Measurements from ENCODE around the gene FBXO11. TPM values are rescaled to one million over a fixed set of nuclear protein-coding genes. Genes with fewer than 3 reads are reported as not detected.

Gene FBXO11
- total RNA-seq, 1 experiment from 2014 or later: 104 TPM

GRCh38 chr2:47803770-47804169 lies 102.5 kb downstream of the FBXO11 start:
- Histone ChIP-seq H3K79me2 (ENCODE audit: low read length) (peaks cover 57% of the 10 kb centered on the region), H3K9me3 (ENCODE audit: low read length) (no peaks in the 10 kb centered on the region), H3K9ac (ENCODE audit: low read length) (no peak overlapping the region), H3K27me3 (ENCODE audit: low read length) (no peaks in the 10 kb centered on the region), H3K4me1 (ENCODE audit: low read length) (peaks cover 22% of the 10 kb centered on the region), H3K36me3 (ENCODE audit: insufficient read depth, low read length) (peaks cover 94% of the 10 kb centered on the region), H3K4me3 (ENCODE audit: low read length) (no peak overlapping the region), H3K27ac (ENCODE audit: low read length) (no peak overlapping the region), H3K9me2 (replicated peaks; ENCODE audit: insufficient read depth, low read length) (no peaks in the 10 kb centered on the region), H2AFZ (ENCODE audit: low read length) (no peak overlapping the region), H3K4me2 (ENCODE audit: low read depth, low read length, poor library complexity, severe bottlenecking) (no peak overlapping the region), H4K20me1 (ENCODE audit: insufficient read depth, low read depth, low read length) (peaks cover 34% of the 10 kb centered on the region)
- DNase-seq: peak; percentile 68

GRCh38 chr2:47803363-47803762 lies 102.9 kb downstream of the FBXO11 start:
- Histone ChIP-seq H3K79me2 (ENCODE audit: low read length) (peaks cover 57% of the 10 kb centered on the region), H3K9me3 (ENCODE audit: low read length) (no peaks in the 10 kb centered on the region), H3K4me1 (ENCODE audit: low read length) (peaks cover 18% of the 10 kb centered on the region), H3K4me3 (ENCODE audit: low read length) (no peak overlapping the region), H3K27ac (ENCODE audit: low read length) (no peak overlapping the region), H3K9me2 (replicated peaks; ENCODE audit: insufficient read depth, low read length) (no peaks in the 10 kb centered on the region), H2AFZ (ENCODE audit: low read length) (no peak overlapping the region), H3K4me2 (ENCODE audit: low read depth, low read length, poor library complexity, severe bottlenecking) (no peak overlapping the region), H4K20me1 (ENCODE audit: insufficient read depth, low read depth, low read length) (peaks cover 38% of the 10 kb centered on the region), H3K36me3 (ENCODE audit: insufficient read depth, low read length) (peaks cover 94% of the 10 kb centered on the region), H3K9ac (ENCODE audit: low read length) (no peak overlapping the region), H3K27me3 (ENCODE audit: low read length) (no peaks in the 10 kb centered on the region)
- no peak for DNase-seq

- no peak for DNase-seq
- Histone ChIP-seq H3K4me1 (ENCODE audit: low read length) (peaks cover 10% of the 10 kb centered on the region), H3K27me3 (ENCODE audit: low read length) (no peaks in the 10 kb centered on the region)
Observed at GRCh38 chr2:47801118-47801517, 105.2 kb downstream of the FBXO11 start.

GRCh38 chr2:47799031-47799609 lies 107.2 kb downstream of the FBXO11 start:
- peaks cover 49% of the 10 kb centered on the region for H4K20me1 ChIP-seq (ENCODE audit: insufficient read depth, low read depth, low read length)

More at GRCh38 chr2:47801118-47801517, 105.2 kb downstream of the FBXO11 start:
- Histone ChIP-seq H3K4me3 (ENCODE audit: low read length) (no peak overlapping the region), H3K27ac (ENCODE audit: low read length) (no peak overlapping the region), H3K4me2 (ENCODE audit: low read depth, low read length, poor library complexity, severe bottlenecking) (no peak overlapping the region), H3K79me2 (ENCODE audit: low read length) (peaks cover 80% of the 10 kb centered on the region), H3K9me3 (ENCODE audit: low read length) (no peaks in the 10 kb centered on the region), H4K20me1 (ENCODE audit: insufficient read depth, low read depth, low read length) (peaks cover 54% of the 10 kb centered on the region), H3K36me3 (ENCODE audit: insufficient read depth, low read length) (peaks cover 94% of the 10 kb centered on the region), H3K9ac (ENCODE audit: low read length) (no peak overlapping the region), H3K9me2 (replicated peaks; ENCODE audit: insufficient read depth, low read length) (no peaks in the 10 kb centered on the region), H2AFZ (ENCODE audit: low read length) (no peak overlapping the region)

GRCh38 chr2:47798631-47799030 lies 107.7 kb downstream of the FBXO11 start:
- Histone ChIP-seq H3K4me1 (ENCODE audit: low read length) (peaks cover 4% of the 10 kb centered on the region), H3K27me3 (ENCODE audit: low read length) (no peaks in the 10 kb centered on the region), H3K9ac (ENCODE audit: low read length) (no peak overlapping the region), H2AFZ (ENCODE audit: low read length) (no peak overlapping the region), H3K79me2 (ENCODE audit: low read length) (peaks cover 91% of the 10 kb centered on the region), H3K9me2 (replicated peaks; ENCODE audit: insufficient read depth, low read length) (no peaks in the 10 kb centered on the region), H3K27ac (ENCODE audit: low read length) (no peak overlapping the region), H3K9me3 (ENCODE audit: low read length) (no peaks in the 10 kb centered on the region), H3K36me3 (ENCODE audit: insufficient read depth, low read length) (peaks cover 84% of the 10 kb centered on the region), H3K4me2 (ENCODE audit: low read depth, low read length, poor library complexity, severe bottlenecking) (no peak overlapping the region), H4K20me1 (ENCODE audit: insufficient read depth, low read depth, low read length) (peaks cover 47% of the 10 kb centered on the region), H3K4me3 (ENCODE audit: low read length) (no peak overlapping the region)
- no peak for DNase-seq

More at GRCh38 chr2:47799031-47799609, 107.2 kb downstream of the FBXO11 start:
- Histone ChIP-seq H3K4me1 (ENCODE audit: low read length) (peaks cover 9% of the 10 kb centered on the region), H3K27me3 (ENCODE audit: low read length) (no peaks in the 10 kb centered on the region), H3K4me3 (ENCODE audit: low read length) (no peak overlapping the region), H3K79me2 (ENCODE audit: low read length) (peaks cover 89% of the 10 kb centered on the region), H3K36me3 (ENCODE audit: insufficient read depth, low read length) (peaks cover 89% of the 10 kb centered on the region), H3K27ac (ENCODE audit: low read length) (no peak overlapping the region), H3K9ac (ENCODE audit: low read length) (no peak overlapping the region), H3K9me2 (replicated peaks; ENCODE audit: insufficient read depth, low read length) (no peaks in the 10 kb centered on the region), H2AFZ (ENCODE audit: low read length) (no peak overlapping the region), H3K4me2 (ENCODE audit: low read depth, low read length, poor library complexity, severe bottlenecking) (no peak overlapping the region), H3K9me3 (ENCODE audit: low read length) (no peaks in the 10 kb centered on the region)
- DNase-seq: no peak

GRCh38 chr2:47796090-47796697 lies 110.1 kb downstream of the FBXO11 start:
- peaks cover 67% of the 10 kb centered on the region for H3K36me3 ChIP-seq (ENCODE audit: insufficient read depth, low read length)
- no peaks in the 10 kb centered on the region for H3K27me3 ChIP-seq (ENCODE audit: low read length)
- no peak overlapping the region for H3K4me3 ChIP-seq (ENCODE audit: low read length)
- no peak overlapping the region for H3K27ac ChIP-seq (ENCODE audit: low read length)
- H3K79me2 ChIP-seq (ENCODE audit: low read length): peaks cover 93% of the 10 kb centered on the region
- no peaks in the 10 kb centered on the region for H3K4me1 ChIP-seq (ENCODE audit: low read length)
- no peak for DNase-seq
- H3K9ac ChIP-seq (ENCODE audit: low read length): no peak overlapping the region
- no peaks in the 10 kb centered on the region for H3K9me3 ChIP-seq (ENCODE audit: low read length)
- H4K20me1 ChIP-seq (ENCODE audit: insufficient read depth, low read depth, low read length): peaks cover 36% of the 10 kb centered on the region
- no peak overlapping the region for H3K4me2 ChIP-seq (ENCODE audit: low read depth, low read length, poor library complexity, severe bottlenecking)
- H3K9me2 ChIP-seq (replicated peaks; ENCODE audit: insufficient read depth, low read length): no peaks in the 10 kb centered on the region
- no peak overlapping the region for H2AFZ ChIP-seq (ENCODE audit: low read length)

GRCh38 chr2:47785986-47786385 lies 120.3 kb downstream of the FBXO11 start:
- DNase-seq: no peak
- H3K27ac ChIP-seq (ENCODE audit: low read length): no peak overlapping the region

GRCh38 chr2:47784352-47784851 lies 121.9 kb downstream of the FBXO11 start:
- H3K9me3 ChIP-seq (ENCODE audit: low read length): no peaks in the 10 kb centered on the region
- peak overlapping the region; percentile 22; the same call in 1 of the 2 replicates for H3K27ac ChIP-seq (ENCODE audit: low read length)
- H3K4me3 ChIP-seq (ENCODE audit: low read length): peak overlapping the region; percentile 92
- H3K9ac ChIP-seq (ENCODE audit: low read length): peak overlapping the region; percentile 97
- H3K4me2 ChIP-seq (ENCODE audit: low read depth, low read length, poor library complexity, severe bottlenecking): peak overlapping the region; percentile 64
- DNase-seq: no peak
- H2AFZ ChIP-seq (ENCODE audit: low read length): no peak overlapping the region
- peaks cover 35% of the 10 kb centered on the region for H4K20me1 ChIP-seq (ENCODE audit: insufficient read depth, low read depth, low read length)
- H3K79me2 ChIP-seq (ENCODE audit: low read length): peaks cover 62% of the 10 kb centered on the region
- peaks cover 32% of the 10 kb centered on the region for H3K36me3 ChIP-seq (ENCODE audit: insufficient read depth, low read length)
- H3K27me3 ChIP-seq (ENCODE audit: low read length): no peaks in the 10 kb centered on the region
- H3K4me1 ChIP-seq (ENCODE audit: low read length): peaks cover 56% of the 10 kb centered on the region
- H3K9me2 ChIP-seq (replicated peaks; ENCODE audit: insufficient read depth, low read length): no peaks in the 10 kb centered on the region

More at GRCh38 chr2:47785986-47786385, 120.3 kb downstream of the FBXO11 start:
- H4K20me1 ChIP-seq (ENCODE audit: insufficient read depth, low read depth, low read length): peaks cover 51% of the 10 kb centered on the region
- peaks cover 78% of the 10 kb centered on the region for H3K79me2 ChIP-seq (ENCODE audit: low read length)
- H3K9ac ChIP-seq (ENCODE audit: low read length): no peak overlapping the region
- peaks cover 48% of the 10 kb centered on the region for H3K36me3 ChIP-seq (ENCODE audit: insufficient read depth, low read length)
- H3K9me3 ChIP-seq (ENCODE audit: low read length): no peaks in the 10 kb centered on the region
- no peaks in the 10 kb centered on the region for H3K9me2 ChIP-seq (replicated peaks; ENCODE audit: insufficient read depth, low read length)
- no peak overlapping the region for H2AFZ ChIP-seq (ENCODE audit: low read length)
- no peak overlapping the region for H3K4me3 ChIP-seq (ENCODE audit: low read length)
- peak overlapping the region; percentile 64 for H3K4me2 ChIP-seq (ENCODE audit: low read depth, low read length, poor library complexity, severe bottlenecking)
- peaks cover 47% of the 10 kb centered on the region for H3K4me1 ChIP-seq (ENCODE audit: low read length)
- H3K27me3 ChIP-seq (ENCODE audit: low read length): no peaks in the 10 kb centered on the region

Data from Karpas-422 (cell line).